Ishikawa (cell line): Measurements from ENCODE around the gene PAK6.

Experiments used
- CEBPB ChIP-seq: IDR thresholded peaks from 2 replicates; pipeline ENCODE4 v1.6.1; 2012
- CREB1 ChIP-seq: IDR thresholded peaks from 2 replicates; pipeline ENCODE4 v1.6.1; 2012; ENCODE audit warnings: low read depth
- EGR1 ChIP-seq: IDR thresholded peaks from 2 replicates; pipeline ENCODE4 v1.6.1; 2012
- EP300 ChIP-seq: IDR thresholded peaks from 2 replicates; pipeline ENCODE4 v1.6.1; 2012; ENCODE audit warnings: borderline replicate concordance
- FOXM1 ChIP-seq: IDR thresholded peaks from 2 replicates; pipeline ENCODE4 v1.6.1; 2012; ENCODE audit warnings: low read depth, borderline replicate concordance
- NFIC ChIP-seq: IDR thresholded peaks from 2 replicates; pipeline ENCODE4 v1.6.1; 2012
- RAD21 ChIP-seq: IDR thresholded peaks from 2 replicates; pipeline ENCODE4 v1.6.1; 2012; ENCODE audit warnings: low read depth
- TAF1 ChIP-seq: IDR thresholded peaks from 2 replicates; pipeline ENCODE4 v1.6.1; 2012; ENCODE audit warnings: low read depth, mild to moderate bottlenecking
- TCF12 ChIP-seq: IDR thresholded peaks from 2 replicates; pipeline ENCODE4 v1.6.1; 2012; ENCODE audit warnings: low read depth
- TEAD4 ChIP-seq: IDR thresholded peaks from 2 replicates; pipeline ENCODE4 v1.6.1; 2012
- YY1 ChIP-seq: IDR thresholded peaks from 2 replicates; pipeline ENCODE4 v1.6.1; 2012; ENCODE audit warnings: low read depth
- ZBTB7A ChIP-seq: IDR thresholded peaks from 2 replicates; pipeline ENCODE4 v1.6.1; 2012; ENCODE audit warnings: low read depth
- TF ChIP-seq, protein P1 (sequence below): IDR thresholded peaks from 2 replicates; pipeline ENCODE4 v1.6.1; 2012; ENCODE audit warnings: low read depth, mild to moderate bottlenecking
- TF ChIP-seq, protein P2 (sequence below): IDR thresholded peaks from 2 replicates; pipeline ENCODE4 v1.6.1; 2012
- TF ChIP-seq, protein P3 (sequence below): IDR thresholded peaks from 2 replicates; pipeline ENCODE4 v1.6.1; 2012

Gene PAK6

DNA sequence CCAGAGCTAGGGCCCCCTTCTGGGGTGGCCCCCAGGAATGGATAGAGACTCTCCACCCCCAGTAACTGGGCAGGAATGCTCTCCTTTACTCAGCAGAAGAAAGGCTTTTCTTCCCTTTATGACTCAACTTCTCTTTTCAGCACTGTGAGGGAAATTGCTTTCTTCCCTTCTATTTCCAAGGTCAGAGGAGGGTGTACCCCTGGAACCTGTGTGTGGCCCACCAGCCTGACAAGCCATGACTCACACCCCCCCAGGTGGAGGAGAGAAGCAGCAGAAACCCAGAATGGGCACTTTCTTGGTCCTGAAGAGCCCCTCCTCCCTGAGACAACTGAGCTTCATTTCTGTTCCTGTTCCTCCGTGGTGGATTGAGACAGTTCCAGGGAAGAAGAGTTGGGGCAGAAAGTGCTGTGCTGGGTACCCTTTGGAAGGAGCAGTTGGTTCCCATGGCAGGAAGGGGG, 46.7 kb downstream of the PAK6 start:
- no peak for TF ChIP-seq TAF1
- TF ChIP-seq, protein P1, sequence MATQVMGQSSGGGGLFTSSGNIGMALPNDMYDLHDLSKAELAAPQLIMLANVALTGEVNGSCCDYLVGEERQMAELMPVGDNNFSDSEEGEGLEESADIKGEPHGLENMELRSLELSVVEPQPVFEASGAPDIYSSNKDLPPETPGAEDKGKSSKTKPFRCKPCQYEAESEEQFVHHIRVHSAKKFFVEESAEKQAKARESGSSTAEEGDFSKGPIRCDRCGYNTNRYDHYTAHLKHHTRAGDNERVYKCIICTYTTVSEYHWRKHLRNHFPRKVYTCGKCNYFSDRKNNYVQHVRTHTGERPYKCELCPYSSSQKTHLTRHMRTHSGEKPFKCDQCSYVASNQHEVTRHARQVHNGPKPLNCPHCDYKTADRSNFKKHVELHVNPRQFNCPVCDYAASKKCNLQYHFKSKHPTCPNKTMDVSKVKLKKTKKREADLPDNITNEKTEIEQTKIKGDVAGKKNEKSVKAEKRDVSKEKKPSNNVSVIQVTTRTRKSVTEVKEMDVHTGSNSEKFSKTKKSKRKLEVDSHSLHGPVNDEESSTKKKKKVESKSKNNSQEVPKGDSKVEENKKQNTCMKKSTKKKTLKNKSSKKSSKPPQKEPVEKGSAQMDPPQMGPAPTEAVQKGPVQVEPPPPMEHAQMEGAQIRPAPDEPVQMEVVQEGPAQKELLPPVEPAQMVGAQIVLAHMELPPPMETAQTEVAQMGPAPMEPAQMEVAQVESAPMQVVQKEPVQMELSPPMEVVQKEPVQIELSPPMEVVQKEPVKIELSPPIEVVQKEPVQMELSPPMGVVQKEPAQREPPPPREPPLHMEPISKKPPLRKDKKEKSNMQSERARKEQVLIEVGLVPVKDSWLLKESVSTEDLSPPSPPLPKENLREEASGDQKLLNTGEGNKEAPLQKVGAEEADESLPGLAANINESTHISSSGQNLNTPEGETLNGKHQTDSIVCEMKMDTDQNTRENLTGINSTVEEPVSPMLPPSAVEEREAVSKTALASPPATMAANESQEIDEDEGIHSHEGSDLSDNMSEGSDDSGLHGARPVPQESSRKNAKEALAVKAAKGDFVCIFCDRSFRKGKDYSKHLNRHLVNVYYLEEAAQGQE, result no peak
- TF ChIP-seq TCF12, result no peak
- TF ChIP-seq EP300, result no peak
- TF ChIP-seq, protein P2, sequence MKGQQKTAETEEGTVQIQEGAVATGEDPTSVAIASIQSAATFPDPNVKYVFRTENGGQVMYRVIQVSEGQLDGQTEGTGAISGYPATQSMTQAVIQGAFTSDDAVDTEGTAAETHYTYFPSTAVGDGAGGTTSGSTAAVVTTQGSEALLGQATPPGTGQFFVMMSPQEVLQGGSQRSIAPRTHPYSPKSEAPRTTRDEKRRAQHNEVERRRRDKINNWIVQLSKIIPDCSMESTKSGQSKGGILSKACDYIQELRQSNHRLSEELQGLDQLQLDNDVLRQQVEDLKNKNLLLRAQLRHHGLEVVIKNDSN, result no peak
- TF ChIP-seq FOXM1, result no peak
- TF ChIP-seq, protein P3, sequence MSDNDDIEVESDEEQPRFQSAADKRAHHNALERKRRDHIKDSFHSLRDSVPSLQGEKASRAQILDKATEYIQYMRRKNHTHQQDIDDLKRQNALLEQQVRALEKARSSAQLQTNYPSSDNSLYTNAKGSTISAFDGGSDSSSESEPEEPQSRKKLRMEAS, result no peak
- no peak for TF ChIP-seq NFIC
- no peak for TF ChIP-seq CEBPB
- no peak for TF ChIP-seq EGR1

DNA sequence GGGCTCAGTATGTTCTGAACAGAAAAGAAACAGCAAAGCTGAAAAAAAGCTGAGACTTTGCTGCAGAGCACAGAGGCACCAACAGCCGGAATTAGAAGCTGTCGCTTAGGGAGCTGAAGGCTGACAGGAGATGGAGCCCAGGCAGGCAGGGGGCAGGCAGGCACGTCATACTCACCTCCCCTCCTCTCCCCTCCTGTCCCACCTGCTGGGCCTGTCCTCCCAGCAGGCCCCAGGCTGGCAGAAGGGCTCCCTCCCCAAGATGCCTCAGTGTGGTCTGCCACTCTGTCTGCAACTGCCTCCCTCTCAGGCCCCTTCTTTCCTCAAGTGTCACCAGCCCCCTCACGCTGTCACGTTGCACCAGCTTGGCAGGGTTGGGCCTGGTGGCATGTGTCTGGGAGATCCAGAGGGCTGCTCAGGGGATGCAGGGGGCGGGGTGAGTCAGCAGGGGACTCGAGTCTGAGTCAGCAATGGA, 47.2 kb downstream of the PAK6 start:
- TF ChIP-seq EP300, result no peak
- TF ChIP-seq, protein P1, result no peak
- TF ChIP-seq CEBPB, result no peak

DNA sequence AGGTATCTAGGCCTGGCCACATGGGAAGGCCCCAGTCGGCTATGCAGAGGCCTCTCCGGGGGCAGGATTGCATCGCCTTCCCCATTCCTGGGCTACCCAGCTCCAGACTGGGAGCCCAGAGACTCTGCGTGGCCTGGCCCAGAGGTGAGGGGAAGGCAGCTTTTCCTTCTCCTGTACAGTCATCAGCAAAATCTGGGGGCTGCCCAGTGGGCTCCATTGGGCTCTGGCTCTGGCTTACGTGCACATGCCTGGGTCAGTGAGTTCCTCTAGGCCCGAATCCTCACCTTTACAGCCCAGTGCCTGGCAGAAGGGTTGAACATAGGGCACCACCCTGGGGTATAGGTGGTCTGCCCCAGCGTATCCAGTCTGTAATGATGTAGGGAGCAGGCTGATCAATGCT, 47.9 kb downstream of the PAK6 start:
- no peak for TF ChIP-seq TAF1
- TF ChIP-seq TCF12, result no peak
- TF ChIP-seq EGR1, result no peak

DNA sequence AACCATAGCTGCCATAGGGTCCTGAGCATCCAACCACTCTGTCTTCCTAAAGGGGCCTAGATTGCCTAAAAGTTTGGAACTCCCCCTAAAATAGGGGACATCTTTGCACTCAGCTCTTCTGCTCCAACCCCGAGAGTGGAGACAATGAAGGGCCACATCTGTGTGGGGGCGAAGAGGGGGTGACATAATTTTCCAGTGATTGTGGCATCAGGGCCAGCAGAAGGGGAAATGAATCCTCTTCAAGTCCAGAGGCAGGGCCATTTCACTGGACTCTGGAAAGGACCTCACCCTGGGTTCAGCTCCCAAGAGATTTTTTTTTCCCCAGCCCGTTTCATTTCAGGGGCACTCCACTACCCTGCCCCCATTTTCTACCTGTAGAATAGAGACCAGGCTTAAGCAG, 48.6 kb downstream of the PAK6 start:
- no peak for TF ChIP-seq TAF1
- TF ChIP-seq ZBTB7A, result no peak
- no peak for TF ChIP-seq CREB1

DNA sequence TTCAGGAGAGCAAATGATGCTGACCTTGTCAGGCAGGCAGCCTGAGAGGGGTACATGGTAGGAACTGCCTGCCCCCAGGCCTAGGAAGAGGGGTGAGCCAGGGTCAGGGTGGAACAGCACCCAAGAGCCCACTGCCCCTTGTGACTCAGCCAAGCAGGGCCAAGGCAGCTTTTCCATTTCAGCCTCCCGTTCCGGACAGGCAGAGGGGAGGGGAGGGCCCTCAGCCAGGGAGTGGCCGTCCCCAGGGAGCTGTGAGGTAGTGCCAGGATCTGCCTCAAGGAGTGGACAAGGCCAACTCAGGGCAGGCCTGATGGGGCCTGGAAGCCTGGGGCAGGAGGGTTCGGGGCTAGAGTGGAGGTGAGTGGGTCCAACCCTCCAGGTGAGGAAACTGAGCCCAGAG, 49.1 kb downstream of the PAK6 start:
- TF ChIP-seq YY1, result no peak
- TF ChIP-seq NFIC, result no peak

DNA sequence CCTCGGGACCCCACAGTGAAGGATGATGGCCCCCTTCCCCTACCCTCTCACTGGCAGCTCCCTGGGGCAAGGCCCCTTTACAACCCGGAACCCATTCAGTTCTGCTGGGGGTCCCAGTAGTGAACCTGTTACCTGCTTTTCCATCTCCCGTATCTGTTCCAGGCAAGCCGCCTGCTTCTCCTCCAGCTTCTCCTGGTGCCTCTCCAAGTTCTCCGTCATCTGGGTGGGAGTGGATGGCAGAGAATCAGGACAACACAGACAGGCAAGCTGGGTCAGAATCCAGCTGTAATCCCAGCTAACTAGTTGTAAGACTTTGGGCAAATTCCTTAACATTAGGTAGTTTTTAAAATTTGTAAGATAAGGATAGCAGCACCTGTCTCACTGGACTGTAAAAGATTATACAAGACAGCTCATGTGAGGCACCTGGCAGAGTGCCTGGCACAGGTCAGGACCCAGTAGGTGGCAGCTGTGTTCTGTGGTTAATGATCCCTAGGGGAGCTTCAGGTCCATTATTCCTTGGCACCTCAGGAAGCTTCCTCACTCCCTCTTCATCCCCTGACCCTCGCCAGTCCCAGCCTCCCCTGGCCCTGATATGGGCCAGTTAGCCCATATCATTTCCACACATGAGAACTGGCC, 50.4 kb downstream of the PAK6 start:
- peak; percentile 64 for TF ChIP-seq NFIC
- TF ChIP-seq ZBTB7A, result no peak
- TF ChIP-seq CEBPB, result no peak
- TF ChIP-seq FOXM1, result no peak
- TF ChIP-seq, protein P3, result no peak
- TF ChIP-seq TAF1, result no peak
- peak; percentile 46 for TF ChIP-seq RAD21
- TF ChIP-seq EP300, result no peak
- TF ChIP-seq, protein P1, result no peak; the same call in 1 of the 2 replicates

DNA sequence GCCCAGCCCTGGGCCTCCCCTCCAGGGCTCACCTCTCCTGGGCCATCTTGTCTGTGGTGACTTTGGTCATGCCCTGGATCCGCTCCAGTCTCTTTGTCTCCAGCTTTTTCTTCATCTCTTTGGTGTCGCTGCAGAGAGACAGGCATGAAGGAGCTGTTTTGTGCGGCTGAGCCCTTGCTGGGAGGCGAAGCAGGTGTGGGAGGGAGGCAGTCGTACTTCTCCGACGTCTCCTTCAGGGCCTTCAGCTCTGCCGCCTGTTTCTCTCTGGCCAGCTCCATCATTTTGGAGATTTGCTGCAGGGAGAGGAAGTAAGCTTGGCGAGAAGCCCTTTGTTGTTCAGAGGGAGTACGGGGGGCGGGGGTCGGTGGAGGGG, 51.7 kb downstream of the PAK6 start:
- TF ChIP-seq CEBPB (no peak), EP300 (no peak), RAD21 (no peak), FOXM1 (no peak), ZBTB7A (no peak), TEAD4 (no peak), CREB1 (no peak), TAF1 (no peak), NFIC (no peak), YY1 (no peak), TCF12 (no peak), EGR1 (no peak)
- TF ChIP-seq, protein P2, result no peak
- TF ChIP-seq, protein P3, result no peak
- TF ChIP-seq, protein P1, result no peak
